ENCODE results near the gene MUS81. TPM values are rescaled to one million over a fixed set of nuclear protein-coding genes. Genes with fewer than 3 reads are reported as not detected.

Gene MUS81
- total RNA-seq, 1 donor from 2014 or later: 83.1 TPM

GRCh38 chr11:65870307-65870658 is 10.1 kb downstream of the MUS81 start:
- no peak overlapping the region for H3K27ac Mint-ChIP-seq
- no peak for TF ChIP-seq CTCF (IDR thresholded peaks at IDR 0.05)

GRCh38 chr11:65870706-65871681 is 10.8 kb downstream of the MUS81 start:
- ChIA-PET POLR2A (interaction anchor here (1.0 to 5.2 kb wide), 7 partner anchors 12 to 38 kb away, joined by 3 to 113 read pairs (median 6); partner anchors contain the start of genes CCDC85B, CFL1, FIBP and MUS81), CTCF (interaction anchor here (1.1 to 2.8 kb wide), 4 partner anchors 8 to 13 kb away, joined by 3 to 11 read pairs (median 6); partner anchors contain the start of gene MUS81)
- Mint-ChIP-seq H3K4me1 (peaks cover 20% of the 10 kb centered on the region), H3K36me3 (ENCODE audit: low read depth) (peaks cover 11% of the 10 kb centered on the region), H3K27ac (no peak overlapping the region), H3K9me3 (no peaks in the 10 kb centered on the region), H3K27me3 (peaks cover 5% of the 10 kb centered on the region), H3K4me3 (peak overlapping the region; percentile 7)
- no peak for TF ChIP-seq CTCF (IDR thresholded peaks at IDR 0.05)
- DNase-seq (no peak), ATAC-seq (ENCODE audit: low read depth) (no peak)
- intact Hi-C loops (cut with micrococcal nuclease): no loop called here

More at GRCh38 chr11:65870307-65870658, 10.1 kb downstream of the MUS81 start:
- POLR2A ChIA-PET: interaction anchor here (1.4 to 5.2 kb wide), 5 partner anchors 11 to 37 kb away, joined by 3 to 113 read pairs (median 6); partner anchors contain the start of genes CCDC85B, CFL1 and MUS81
- H3K4me3 Mint-ChIP-seq: peak overlapping the region; percentile 7
- peaks cover 18% of the 10 kb centered on the region for H3K36me3 Mint-ChIP-seq (ENCODE audit: low read depth)
- H3K27me3 Mint-ChIP-seq: peaks cover 5% of the 10 kb centered on the region
- ATAC-seq (ENCODE audit: low read depth) (no peak), DNase-seq (no peak)
- intact Hi-C loops (cut with micrococcal nuclease): no loop called here
- CTCF ChIA-PET: interaction anchor here (1.7 to 2.8 kb wide), 2 partner anchors 11 to 14 kb away, joined by 10 to 11 read pairs; partner anchors contain the start of gene MUS81
- peaks cover 20% of the 10 kb centered on the region for H3K4me1 Mint-ChIP-seq
- H3K9me3 Mint-ChIP-seq: no peaks in the 10 kb centered on the region

- no peak overlapping the region for H3K27ac Mint-ChIP-seq
- peaks cover 4% of the 10 kb centered on the region for H3K36me3 Mint-ChIP-seq (ENCODE audit: low read depth)
- no peak for DNase-seq
- POLR2A ChIA-PET: interaction anchor here (1.0 to 5.2 kb wide), 4 partner anchors 13 to 19 kb away, joined by 4 to 113 read pairs (median 6); partner anchors contain the start of genes CCDC85B, CFL1, FIBP and MUS81
- no peak for TF ChIP-seq CTCF (IDR thresholded peaks at IDR 0.05)
- ATAC-seq (ENCODE audit: low read depth): no peak
- H3K27me3 Mint-ChIP-seq: peaks cover 5% of the 10 kb centered on the region
- peaks cover 20% of the 10 kb centered on the region for H3K4me1 Mint-ChIP-seq
- H3K4me3 Mint-ChIP-seq: peak overlapping the region; percentile 11
- no peaks in the 10 kb centered on the region for H3K9me3 Mint-ChIP-seq
- CTCF ChIA-PET: interaction anchor here (1.1 to 1.7 kb wide), 3 partner anchors 9 to 12 kb away, joined by 3 to 11 read pairs (median 3); no protein-coding TSS in a partner anchor
- intact Hi-C loops (cut with micrococcal nuclease): loop anchor here (2.0 kb wide), 2 partner anchors 13 to 17 kb away; partner anchors contain the start of genes CFL1 and FIBP
Observed at GRCh38 chr11:65871811-65872548, 11.7 kb downstream of the MUS81 start.

- CTCF ChIA-PET: interaction anchor here (1.2 to 2.1 kb wide), 4 partner anchors 12 to 17 kb away, joined by 3 to 25 read pairs (median 15); partner anchors contain the start of genes CCDC85B, FIBP and MUS81
- TF ChIP-seq CTCF (IDR thresholded peaks at IDR 0.05): no peak
- Mint-ChIP-seq H3K4me1 (peaks cover 20% of the 10 kb centered on the region), H3K36me3 (ENCODE audit: low read depth) (no peaks in the 10 kb centered on the region), H3K27ac (peak within 1 kb of the TSS; percentile 88), H3K9me3 (no peaks in the 10 kb centered on the region), H3K4me3 (peak within 1 kb of the TSS; percentile 90), H3K27me3 (peaks cover 5% of the 10 kb centered on the region)
- POLR2A ChIA-PET: interaction anchor here (1.0 to 5.2 kb wide), 12 partner anchors 11 to 258 kb away, joined by 3 to 113 read pairs (median 6); partner anchors contain the start of genes C11orf68, CCDC85B, CFL1 and FIBP
- intact Hi-C loops (cut with micrococcal nuclease): loop anchor here (2.0 kb wide), 2 partner anchors 14 to 16 kb away; partner anchors contain the start of genes CFL1 and FIBP
- ATAC-seq (ENCODE audit: low read depth) (no peak), DNase-seq (no peak)
Observed at GRCh38 chr11:65872586-65873317, 12.5 kb downstream of the MUS81 start, which contains the start of gene EFEMP2. TSS of gene EFEMP2 (minus strand) at chr11:65872800. CDS start at chr11:65872354, 446 bp downstream.

All from activated B cell treated with CpG ODN at 0.5 μM for 24 hours (primary cell).